Loucy (cell line): ENCODE data around the gene OCLN.
"Not testable (repeated sequence)": the region's sequence is repeated elsewhere in the genome, so short reads cannot be mapped to it uniquely, and the experiment has no call there.

Experiments
- H2AFZ ChIP-seq: fragments of 200-600 bp; sonication (generic); 2 replicates; pipeline ENCODE4 v1.6.0; 2016; ENCODE audit warnings: antibody characterized with exemption, mild to moderate bottlenecking, low read length, moderate library complexity
- H3F3A ChIP-seq: fragments of 200-600 bp; 2 replicates; pipeline ENCODE4 v1.6.0; 2016; ENCODE audit warnings: antibody characterized with exemption, low read depth, mild to moderate bottlenecking
- H3K27me3 ChIP-seq: fragments of 200-600 bp; sonication (generic); 2 replicates; pipeline ENCODE4 v1.6.1; 2014; ENCODE audit warnings: low read length, mild to moderate bottlenecking; ENCODE audit not compliant: insufficient read depth, poor library complexity, severe bottlenecking
- H3K36me3 ChIP-seq: fragments of 200-600 bp; sonication (generic); 2 replicates; pipeline ENCODE4 v1.6.1; 2016; ENCODE audit warnings: low read length; ENCODE audit not compliant: insufficient read depth
- H3K4me1 ChIP-seq: fragments of 200-600 bp; sonication (generic); 2 replicates; pipeline ENCODE4 v1.5.1; 2014; ENCODE audit warnings: low read length, mild to moderate bottlenecking; ENCODE audit not compliant: insufficient read depth, poor library complexity, severe bottlenecking
- H3K4me2 ChIP-seq: fragments of 200-600 bp; sonication (generic); 2 replicates; pipeline ENCODE4 v1.6.0; 2014; ENCODE audit warnings: antibody characterized with exemption, low read length, low read depth, mild to moderate bottlenecking; ENCODE audit not compliant: poor library complexity, severe bottlenecking
- H3K4me3 ChIP-seq: fragments of 200-600 bp; sonication (generic); 2 replicates; pipeline ENCODE4 v1.5.1; 2014; ENCODE audit warnings: low read length, mild to moderate bottlenecking, mixed read lengths; ENCODE audit not compliant: poor library complexity, severe bottlenecking
- H3K79me2 ChIP-seq: fragments of 200-600 bp; sonication (generic); 2 replicates; pipeline ENCODE4 v1.6.1; 2014; ENCODE audit warnings: low read length; ENCODE audit not compliant: insufficient read depth
- H3K9ac ChIP-seq: fragments of 200-600 bp; sonication (generic); 2 replicates; pipeline ENCODE4 v1.6.0; 2014; ENCODE audit warnings: mild to moderate bottlenecking, low read depth, low read length, moderate library complexity; ENCODE audit not compliant: poor library complexity, severe bottlenecking
- H3K9me2 ChIP-seq: fragments of 200-600 bp; sonication (generic); replicated peaks from 2 replicates; pipeline ENCODE4 v1.6.1; 2016; ENCODE audit warnings: low read depth, low read length, mixed read lengths
- H3K9me3 ChIP-seq: fragments of 200-600 bp; sonication (generic); 2 replicates; pipeline ENCODE4 v1.6.1; 2014; ENCODE audit warnings: mild to moderate bottlenecking, antibody characterized with exemption, low read length, low read depth; ENCODE audit not compliant: insufficient read depth
- H4K20me1 ChIP-seq: fragments of 200-600 bp; sonication (generic); 2 replicates; pipeline ENCODE4 v1.6.0; 2014; ENCODE audit warnings: antibody characterized with exemption, low read length, mild to moderate bottlenecking; ENCODE audit not compliant: insufficient read depth, poor library complexity, severe bottlenecking
- EZH2phosphoT487 ChIP-seq: fragments of 200-600 bp; IDR thresholded peaks from 2 replicates; pipeline ENCODE4 v1.6.1; 2018; ENCODE audit warnings: antibody characterized with exemption, mild to moderate bottlenecking, moderate library complexity, borderline replicate concordance
- TF ChIP-seq, protein P1 (sequence below): fragments of 200-600 bp; sonication (generic); conservative IDR thresholded peaks from 2 replicates; pipeline ENCODE4 v1.5.1; 2014; ENCODE audit warnings: mild to moderate bottlenecking, antibody characterized with exemption, low read length

OCLN gene

DNA sequence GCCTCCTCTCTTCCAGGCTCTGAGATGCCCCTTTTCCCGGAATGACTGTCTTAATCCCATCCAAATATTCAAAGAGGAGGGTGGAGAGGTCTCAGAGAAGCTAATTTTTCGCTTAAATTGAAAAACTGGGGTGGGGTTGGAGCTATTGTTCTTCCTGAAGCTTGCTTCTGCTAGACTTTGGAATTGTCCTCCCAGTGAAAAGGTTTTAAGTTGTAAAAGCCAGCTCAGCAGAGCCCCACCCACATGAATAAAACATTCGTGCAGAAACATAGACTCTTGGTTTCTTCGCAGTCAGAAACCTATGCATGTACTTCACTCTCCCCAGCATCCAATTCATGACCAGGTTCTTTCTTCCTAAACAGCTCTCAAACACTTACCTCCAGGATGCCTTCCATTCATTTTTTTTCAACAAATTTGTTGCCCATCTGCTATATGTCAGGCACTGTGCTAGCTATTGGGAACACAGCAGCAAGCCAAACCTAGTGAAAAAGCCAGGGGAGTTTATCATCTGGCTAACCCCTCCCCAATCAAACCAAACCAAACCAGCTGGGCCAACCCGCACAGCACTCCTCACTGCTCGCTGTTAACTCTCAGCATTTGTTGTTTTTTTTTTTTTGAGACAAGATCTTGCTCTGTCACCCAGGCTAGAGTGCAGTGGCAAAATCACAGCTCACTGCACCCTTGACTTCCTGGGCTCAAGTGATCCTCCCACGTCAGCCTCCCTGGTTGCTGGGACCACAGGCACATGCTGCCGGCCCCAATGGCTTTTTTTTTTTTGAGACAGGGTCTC is 37.9 kb upstream of the OCLN start:
- TF ChIP-seq, protein P1, sequence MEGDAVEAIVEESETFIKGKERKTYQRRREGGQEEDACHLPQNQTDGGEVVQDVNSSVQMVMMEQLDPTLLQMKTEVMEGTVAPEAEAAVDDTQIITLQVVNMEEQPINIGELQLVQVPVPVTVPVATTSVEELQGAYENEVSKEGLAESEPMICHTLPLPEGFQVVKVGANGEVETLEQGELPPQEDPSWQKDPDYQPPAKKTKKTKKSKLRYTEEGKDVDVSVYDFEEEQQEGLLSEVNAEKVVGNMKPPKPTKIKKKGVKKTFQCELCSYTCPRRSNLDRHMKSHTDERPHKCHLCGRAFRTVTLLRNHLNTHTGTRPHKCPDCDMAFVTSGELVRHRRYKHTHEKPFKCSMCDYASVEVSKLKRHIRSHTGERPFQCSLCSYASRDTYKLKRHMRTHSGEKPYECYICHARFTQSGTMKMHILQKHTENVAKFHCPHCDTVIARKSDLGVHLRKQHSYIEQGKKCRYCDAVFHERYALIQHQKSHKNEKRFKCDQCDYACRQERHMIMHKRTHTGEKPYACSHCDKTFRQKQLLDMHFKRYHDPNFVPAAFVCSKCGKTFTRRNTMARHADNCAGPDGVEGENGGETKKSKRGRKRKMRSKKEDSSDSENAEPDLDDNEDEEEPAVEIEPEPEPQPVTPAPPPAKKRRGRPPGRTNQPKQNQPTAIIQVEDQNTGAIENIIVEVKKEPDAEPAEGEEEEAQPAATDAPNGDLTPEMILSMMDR, result no peak
- TF ChIP-seq EZH2phosphoT487, result no peak
- Histone ChIP-seq H3K9me2 (no peaks in the 10 kb centered on the region), H3K4me3 (no peak overlapping the region), H3K4me1 (no peaks in the 10 kb centered on the region), H3K36me3 (no peaks in the 10 kb centered on the region), H3K9ac (no peak overlapping the region), H3K79me2 (no peaks in the 10 kb centered on the region), H3K27me3 (no peaks in the 10 kb centered on the region), H3K9me3 (no peaks in the 10 kb centered on the region), H3F3A (no peaks in the 10 kb centered on the region), H2AFZ (no peak overlapping the region), H4K20me1 (no peaks in the 10 kb centered on the region), H3K4me2 (no peak overlapping the region)

DNA sequence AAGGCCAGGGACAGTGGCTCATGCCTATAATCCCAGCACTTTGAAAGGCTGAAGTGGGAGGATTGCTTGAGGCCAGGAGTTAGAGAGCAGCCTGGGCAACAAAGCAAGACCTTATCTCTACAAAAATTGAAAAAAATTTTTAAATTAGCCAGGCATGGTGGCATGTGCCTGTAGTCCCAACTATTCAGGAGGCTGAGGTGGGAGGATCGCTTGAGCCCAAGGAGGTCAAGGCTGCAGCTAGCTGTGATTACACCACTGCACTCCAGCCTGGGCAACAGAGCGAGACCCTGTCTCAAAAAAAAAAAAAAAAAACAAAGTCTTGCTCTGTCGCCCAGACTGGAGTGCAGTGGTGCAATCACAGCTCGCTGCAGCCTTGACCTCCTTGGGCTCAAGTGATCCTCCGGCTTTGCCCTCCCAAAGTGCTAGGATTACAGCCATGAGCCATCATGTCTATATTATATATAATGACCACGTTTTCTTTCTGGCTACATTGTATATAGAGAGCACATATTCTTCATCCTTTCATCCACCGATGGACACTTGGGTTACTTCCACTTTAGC is 37.1 kb upstream of the OCLN start:
- H3K4me1 ChIP-seq, H3F3A ChIP-seq: not testable (repeated sequence)

DNA sequence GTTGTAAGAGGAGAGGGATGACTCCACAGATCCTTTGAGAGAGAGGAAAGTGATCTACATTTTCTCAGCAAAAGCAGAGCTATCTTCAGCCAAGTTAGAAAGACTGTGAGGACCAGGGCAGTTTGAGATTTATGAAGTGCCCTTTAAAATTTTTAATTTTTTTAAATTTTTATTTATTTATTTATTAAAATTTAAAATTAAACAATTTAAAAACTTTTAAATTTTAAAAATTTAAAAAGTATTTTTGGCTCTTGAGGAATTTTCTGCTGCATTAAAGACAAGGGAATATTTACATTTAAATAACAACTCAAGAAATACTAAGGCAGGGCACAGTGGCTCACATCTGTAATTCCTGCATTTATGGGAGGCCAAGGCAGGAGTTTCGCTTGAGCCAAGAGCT is 30.4 kb upstream of the OCLN start:
- TF ChIP-seq EZH2phosphoT487, result no peak
- TF ChIP-seq, protein P1, result no peak
- no peaks in the 10 kb centered on the region for H3K4me1 ChIP-seq
- H4K20me1 ChIP-seq, result no peaks in the 10 kb centered on the region
- H3F3A ChIP-seq, result no peaks in the 10 kb centered on the region
- no peaks in the 10 kb centered on the region for H3K27me3 ChIP-seq
- no peaks in the 10 kb centered on the region for H3K36me3 ChIP-seq
- H3K79me2 ChIP-seq, result no peaks in the 10 kb centered on the region
- no peaks in the 10 kb centered on the region for H3K9me3 ChIP-seq
- no peak overlapping the region for H3K9ac ChIP-seq
- H3K4me2 ChIP-seq, result no peak overlapping the region
- H3K4me3 ChIP-seq, result no peak overlapping the region
- H3K9me2 ChIP-seq, result no peaks in the 10 kb centered on the region
- no peak overlapping the region for H2AFZ ChIP-seq

More for the DNA sequence above, 37.1 kb upstream of the OCLN start:
- H3K4me2 ChIP-seq, H3K9me2 ChIP-seq, H3K36me3 ChIP-seq, H3K4me3 ChIP-seq, H4K20me1 ChIP-seq, H3K27me3 ChIP-seq, H3K79me2 ChIP-seq, H3K9me3 ChIP-seq, H3K9ac ChIP-seq, H2AFZ ChIP-seq: not testable (repeated sequence)

DNA sequence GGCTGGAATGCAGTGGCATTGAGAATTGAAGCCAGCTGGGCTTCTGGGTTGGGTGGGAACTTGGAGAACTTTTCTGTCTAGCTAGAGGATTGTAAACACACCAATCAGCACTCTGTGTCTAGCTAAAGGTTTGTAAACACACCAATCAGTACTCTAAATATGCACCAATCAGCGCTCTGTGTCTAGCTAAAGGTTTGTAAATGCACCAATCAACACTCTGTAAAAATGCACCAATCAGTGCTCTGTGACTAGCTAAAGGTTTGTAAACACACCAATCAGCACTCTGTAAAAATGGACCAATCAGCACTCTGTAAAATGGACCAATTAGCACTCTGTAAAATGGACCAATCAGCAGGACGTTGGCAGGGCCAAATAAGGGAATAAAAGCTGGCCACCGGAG is 26.2 kb upstream of the OCLN start:
- H3K9ac ChIP-seq, H4K20me1 ChIP-seq, H3K79me2 ChIP-seq, H3K9me2 ChIP-seq, H3K4me2 ChIP-seq, H3K36me3 ChIP-seq, H3F3A ChIP-seq, H3K4me1 ChIP-seq, H2AFZ ChIP-seq, H3K9me3 ChIP-seq, H3K4me3 ChIP-seq, H3K27me3 ChIP-seq: not testable (repeated sequence)
